Stomach (tissue), 4 donors: ENCODE measurements around the gene PLG.
"Not testable (repeated sequence)": the region's sequence is repeated elsewhere in the genome, so short reads cannot be mapped to it uniquely, and the experiment has no call there.

Experiments
- CTCF ChIP-seq, 7 experiments: fragments of 450-650 bp in 4 of 7; fragments of 200-600 bp in 3 of 7; sonication (generic) in 3 of 7; IDR thresholded peaks; one replicate each; pipeline ENCODE4 v1.5.1; 2016 to 2019; ENCODE audit warnings: antibody characterized with exemption in 7 of 7, control low read depth in 2 of 7, mild to moderate bottlenecking in 1 of 7
- POLR2A ChIP-seq, 4 donors: fragments of 450-650 bp; IDR thresholded peaks; one replicate each; pipeline ENCODE4 v1.6.1; 2016; ENCODE audit warnings: antibody characterized with exemption in 4 of 4, control low read depth in 2 of 4, mild to moderate bottlenecking in 1 of 4, moderate library complexity in 1 of 4
- POLR2AphosphoS5 ChIP-seq, 3 donors: sonication (generic); formaldehyde crosslinking; IDR thresholded peaks; one replicate each; pipeline ENCODE4 v1.6.1; 2016; ENCODE audit warnings: antibody characterized with exemption in 3 of 3

- not testable (repeated sequence) for TF ChIP-seq CTCF, POLR2A, POLR2AphosphoS5 (IDR thresholded peaks at IDR 0.05)
These were observed 5.2 kb upstream of the PLG start for GRCh38 chr6:160696884-160697283.
